Stomach (tissue), 9 donors: ENCODE measurements around the gene MAMLD1. TPM values are rescaled to one million over a fixed set of nuclear protein-coding genes. Genes with fewer than 3 reads are reported as not detected.

Experiments
- DNase-seq, 2 donors: peaks; one replicate each; pipeline versions ENCODE4 v3.0.0 to v3.0.0-alpha.2; 2013 to 2019
- H3K27ac ChIP-seq, 5 donors: fragments of 200-600 bp in 4 of 5; sonication (generic) in 4 of 5; one replicate each; pipeline ENCODE4 v1.5.1; 2013 to 2019; ENCODE audit warnings: mild to moderate bottlenecking in 1 of 5, moderate library complexity in 1 of 5
- H3K27me3 ChIP-seq, 3 donors: fragments of 200-600 bp; sonication (generic); one replicate each; pipeline ENCODE4 v1.5.1; 2017 to 2019; ENCODE audit warnings: mixed run types in 1 of 3
- H3K36me3 ChIP-seq, 4 donors: fragments of 200-600 bp; sonication (generic); 1 replicate in 3 of 4; 2 replicates in 1 of 4; pipeline ENCODE4 v1.5.1; 2016 to 2019
- H3K4me1 ChIP-seq, 4 donors: fragments of 200-600 bp; sonication (generic); one replicate each; pipeline ENCODE4 v1.5.1; 2016 to 2019
- H3K4me3 ChIP-seq, 4 donors: fragments of 200-600 bp; sonication (generic) in 3 of 4; one replicate each; pipeline ENCODE4 v1.5.1; 2016 to 2019; ENCODE audit warnings: mild to moderate bottlenecking in 1 of 4
- H3K9me3 ChIP-seq, 4 donors: fragments of 200-600 bp; sonication (generic); one replicate each; pipeline ENCODE4 v1.5.1; 2016 to 2019
- CTCF ChIP-seq, 7 experiments: fragments of 450-650 bp in 4 of 7; fragments of 200-600 bp in 3 of 7; sonication (generic) in 3 of 7; IDR thresholded peaks; one replicate each; pipeline ENCODE4 v1.5.1; 2016 to 2019; ENCODE audit warnings: antibody characterized with exemption in 7 of 7, control low read depth in 2 of 7, mild to moderate bottlenecking in 1 of 7
- EP300 ChIP-seq: sonication (generic); formaldehyde crosslinking; IDR thresholded peaks from one replicate; pipeline ENCODE4 v1.6.1; 2017; ENCODE audit warnings: antibody characterized with exemption
- POLR2A ChIP-seq, 4 donors: fragments of 450-650 bp; IDR thresholded peaks; one replicate each; pipeline ENCODE4 v1.6.1; 2016; ENCODE audit warnings: antibody characterized with exemption in 4 of 4, control low read depth in 2 of 4, mild to moderate bottlenecking in 1 of 4, moderate library complexity in 1 of 4
- POLR2AphosphoS5 ChIP-seq, 3 donors: sonication (generic); formaldehyde crosslinking; IDR thresholded peaks; one replicate each; pipeline ENCODE4 v1.6.1; 2016; ENCODE audit warnings: antibody characterized with exemption in 3 of 3
- WGBS, 5 donors: extraction: QIAGEN DNeasy Blood & Tissue Kit in 3 of 5; methylation state at CpG; one replicate each; pipeline versions ENCODE4 v1.1.5 to v1.1.7; 2013 to 2018; 5-methylcytosine and 5-hydroxymethylcytosine counted together
- intact Hi-C: fragments of 100-400 bp; cut with DNase I; formaldehyde crosslinking; loops from one replicate; pipeline ENCODE4 v1.15.1; 2023; ENCODE audit warnings: low total_unique reads
- polyA plus RNA-seq, 3 donors: library from polyadenylated mRNA; stranded (reverse); fragments of 200-250 nt; gene quantifications; one replicate each; pipeline ENCODE4 v1.2.3, GENCODE V29; 2013
- total RNA-seq, 5 donors: library from RNA; depleted of rRNA; stranded (reverse); fragments of >200 nt; gene quantifications; one replicate each; pipeline versions ENCODE4 v1.1.0 to v1.2.3, GENCODE V29; 2014 to 2016
- donor health status: healthy with polysubstance abuse.
- donor health status: Bipolar disorder and iron deficiency.
- donor health status: healthy.

The MAMLD1 gene
- total and polyA plus RNA-seq, 8 donors = 0.73 to 6.4 (median 1.7) TPM; not detected in 1

- DNase-seq = peak in 1 of 2 donors; percentile 42
- TF ChIP-seq POLR2AphosphoS5 (IDR thresholded peaks at IDR 0.05) (no peak), EP300 (no peak), POLR2A (IDR thresholded peaks at IDR 0.05) (no peak), CTCF (IDR thresholded peaks at IDR 0.05) (no peak)
- Histone ChIP-seq H3K4me3 (peak overlapping the region; percentile 55 to 67 (median 62)), H3K36me3 (no peaks in the 10 kb centered on the region), H3K9me3 (peaks cover 0 to 5% (median 0%) of the 10 kb centered on the region in 4 donors), H3K4me1 (peaks cover 0 to 40% (median 17%) of the 10 kb centered on the region in 4 donors), H3K27ac (no peak overlapping the region), H3K27me3 (peaks cover 0 to 28% (median 25%) of the 10 kb centered on the region in 3 donors)
- intact Hi-C loops = no loop called here
- 8 to 41% (median 25%) methylated on average over 5 to 43 of the region's 43 CpGs for WGBS, 5 donors
These were observed 1.9 kb upstream of the MAMLD1 start for GRCh38 chrX:150361070-150361776.

GRCh38 chrX:150361777-150362351, 1.3 kb upstream of the MAMLD1 start:
- Histone ChIP-seq H3K4me1 (peaks cover 0 to 42% (median 23%) of the 10 kb centered on the region in 4 donors), H3K36me3 (no peaks in the 10 kb centered on the region), H3K27me3 (peaks cover 0 to 28% (median 25%) of the 10 kb centered on the region in 3 donors), H3K27ac (peak overlapping the region in 2 of 5 donors; percentile 85 to 87), H3K9me3 (peaks cover 0 to 5% (median 0%) of the 10 kb centered on the region in 4 donors), H3K4me3 (peak overlapping the region; percentile 55 to 67 (median 62))
- WGBS, 5 donors = 0 to 38% (median 6%) methylated on average over 13 to 37 of the region's 37 CpGs
- intact Hi-C loops = no loop called here
- no peak for TF ChIP-seq POLR2A (IDR thresholded peaks at IDR 0.05)
- no peak for TF ChIP-seq POLR2AphosphoS5 (IDR thresholded peaks at IDR 0.05)
- TF ChIP-seq CTCF (IDR thresholded peaks at IDR 0.05) = no peak
- no peak for TF ChIP-seq EP300
- DNase-seq = peak in 1 of 2 donors; percentile 37

GRCh38 chrX:150363561-150364346, 637 bp downstream of the MAMLD1 start:
- H3K27ac ChIP-seq = peak overlapping the region; percentile 7 to 87 (median 85)
- H3K27me3 ChIP-seq = peaks cover 0 to 28% (median 25%) of the 10 kb centered on the region in 3 donors
- H3K9me3 ChIP-seq = peaks cover 0 to 5% (median 0%) of the 10 kb centered on the region in 4 donors
- no peak for TF ChIP-seq CTCF (IDR thresholded peaks at IDR 0.05)
- no peak for TF ChIP-seq POLR2AphosphoS5 (IDR thresholded peaks at IDR 0.05)
- no peak for TF ChIP-seq EP300
- no peak for TF ChIP-seq POLR2A (IDR thresholded peaks at IDR 0.05)
- peaks cover 0 to 42% (median 24%) of the 10 kb centered on the region in 4 donors for H3K4me1 ChIP-seq
- intact Hi-C loops = no loop called here
- 1 to 46% (median 22%) methylated on average over 47 to 67 of the region's 67 CpGs; no CpG with 5 or more reads in 1 of the 5 donors for WGBS, 5 donors
- no peaks in the 10 kb centered on the region for H3K36me3 ChIP-seq
- peak overlapping the region; percentile 55 to 67 (median 62) for H3K4me3 ChIP-seq
- DNase-seq = peak in 1 of 2 donors; percentile 69
